Activated CD8-positive, alpha-beta memory T cell treated with anti-CD3 and anti-CD28 coated beads for 48 hours (primary cell): ENCODE data around the gene PRSS57.

Experiments used
- DNase-seq, 3 experiments: peaks; one replicate each; pipeline ENCODE4 v3.0.0-alpha.2; 2020; ENCODE audit warnings: low read depth in 2 of 3, low spot score in 2 of 3

The PRSS57 gene

DNA sequence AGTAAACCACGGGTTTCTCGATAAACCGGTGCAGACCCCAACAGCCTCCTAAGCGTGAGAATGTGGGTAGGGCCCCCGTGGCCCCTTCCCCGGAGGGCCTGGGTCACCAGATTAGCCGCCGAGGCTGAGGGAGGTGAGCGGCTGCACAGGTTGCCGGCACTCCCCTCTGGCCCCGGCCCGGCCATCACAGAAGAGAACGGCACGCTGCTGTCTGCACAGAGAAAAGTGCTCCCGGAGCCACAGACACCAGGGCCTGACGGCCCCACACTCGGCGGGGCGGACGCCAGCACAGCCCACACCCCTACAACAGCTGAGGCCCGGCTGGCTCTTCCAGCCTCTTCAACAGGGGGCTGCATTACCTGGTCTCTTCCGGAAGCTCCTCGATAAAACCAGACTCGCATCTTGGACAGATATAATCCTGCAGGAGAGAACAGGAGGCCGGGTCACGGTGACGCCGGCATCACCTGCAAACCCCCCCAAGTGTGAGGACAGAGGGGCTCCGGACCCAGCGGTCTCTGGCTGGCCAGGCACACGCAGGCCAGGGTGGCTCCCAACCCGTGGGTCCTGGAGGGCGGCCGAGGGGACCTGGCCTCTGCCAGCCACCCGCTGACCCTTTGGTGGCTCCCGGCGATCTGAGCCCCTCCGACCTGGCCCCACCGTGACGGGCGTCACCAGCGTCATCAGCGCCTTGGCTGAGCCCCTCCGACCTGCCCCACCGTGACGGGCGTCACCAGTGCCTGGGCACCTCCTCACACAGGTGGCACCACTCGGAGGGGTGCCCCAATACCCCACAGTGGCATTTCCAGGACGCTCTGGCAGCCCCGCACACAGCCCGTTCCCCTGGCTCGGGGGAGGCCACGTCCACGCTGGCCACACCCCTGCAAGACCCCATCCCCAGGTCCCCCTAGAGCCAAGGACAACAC lies 42.5 kb downstream of the PRSS57 start:
- no peak for DNase-seq

- DNase-seq, result no peak
These were observed 43.3 kb downstream of the PRSS57 start for GRCh38 chr19:651991-652390.

- no peak for DNase-seq
These were observed 44.0 kb downstream of the PRSS57 start for GRCh38 chr19:651114-651818.

DNA sequence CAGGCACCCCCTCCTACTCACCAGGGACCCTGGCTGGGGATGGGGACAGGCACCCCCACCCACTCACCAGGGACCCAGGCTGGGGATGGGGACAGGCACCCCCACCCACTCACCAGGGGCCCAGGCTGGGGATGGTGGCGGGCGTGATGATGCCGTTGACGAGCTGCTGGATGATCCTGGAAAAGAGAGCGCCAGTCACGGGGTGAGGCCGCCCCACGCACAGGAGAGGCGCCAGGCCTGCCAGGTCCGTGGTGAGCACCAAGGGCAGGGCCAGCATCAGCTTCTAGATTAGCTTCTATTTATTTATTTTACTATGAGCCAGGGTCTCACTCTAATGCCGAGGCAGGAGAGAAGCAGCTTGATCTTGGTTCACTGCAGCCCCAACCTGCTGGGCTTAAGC lies 45.1 kb downstream of the PRSS57 start:
- no peak for DNase-seq

- no peak for DNase-seq
These were observed 46.1 kb downstream of the PRSS57 start for GRCh38 chr19:648904-649801.

- DNase-seq, result no peak
These were observed 46.9 kb downstream of the PRSS57 start for GRCh38 chr19:648305-648704.

- no peak for DNase-seq
These were observed 47.5 kb downstream of the PRSS57 start for GRCh38 chr19:647566-648284.

DNA sequence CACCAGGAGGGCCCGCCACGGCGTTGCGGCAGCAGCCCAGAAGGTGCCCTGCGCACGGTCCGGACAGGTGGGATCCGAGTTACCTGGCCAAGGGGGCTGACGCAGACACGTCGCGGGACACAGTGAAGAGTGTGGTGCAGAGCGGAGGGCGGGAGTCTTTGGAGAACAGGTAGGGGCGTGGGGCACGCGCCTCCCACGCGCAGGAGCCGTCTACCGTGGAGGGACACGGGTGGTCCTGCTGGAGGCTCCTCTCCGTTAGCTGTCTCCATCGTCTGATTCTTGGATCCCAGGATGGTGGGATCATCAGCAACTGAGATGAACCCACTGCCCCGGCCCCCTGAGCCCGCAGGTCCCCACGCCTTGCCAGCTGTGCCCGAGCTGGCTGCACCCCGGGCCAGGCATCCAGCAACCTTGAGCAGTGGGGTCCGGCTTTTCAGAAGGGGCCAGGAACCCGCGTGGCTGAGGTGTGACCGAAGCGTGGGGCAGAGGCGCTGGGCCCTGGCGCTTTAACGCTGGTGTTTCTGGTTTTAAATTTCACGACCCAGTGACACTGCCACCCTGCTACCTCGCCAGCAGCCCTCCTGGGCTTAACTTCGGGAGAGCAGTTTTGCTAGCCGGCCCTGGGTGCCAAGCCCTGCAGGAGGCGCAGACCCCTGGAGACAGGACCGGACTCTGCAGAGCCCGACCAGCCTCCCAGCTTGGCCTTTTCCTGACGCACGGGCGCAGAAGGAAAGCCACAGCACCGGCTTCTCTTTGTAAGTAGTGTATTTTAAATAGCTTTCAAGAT lies 48.3 kb downstream of the PRSS57 start:
- no peak for DNase-seq

GRCh38 chr19:645912-646778 lies 49.1 kb downstream of the PRSS57 start:
- DNase-seq, result no peak

DNA sequence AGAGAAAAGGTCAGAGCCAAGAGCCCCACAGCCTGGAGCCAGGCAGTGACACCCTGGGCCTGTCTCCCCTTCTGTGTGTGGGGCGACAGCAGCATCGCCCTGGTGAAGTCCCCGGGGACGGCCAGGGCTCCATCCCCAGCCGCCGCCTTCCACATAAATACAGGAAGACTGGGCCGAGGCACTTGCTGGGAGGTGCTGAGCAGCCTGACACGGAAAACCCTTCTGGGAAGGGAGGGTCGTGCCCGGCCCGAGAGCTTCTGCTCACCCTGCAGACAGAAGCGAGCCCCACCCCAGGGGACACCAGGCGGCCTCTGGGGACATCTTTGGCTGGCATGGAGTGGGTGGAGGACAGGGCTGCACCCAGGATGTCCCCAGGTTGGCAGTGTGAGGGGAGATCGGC lies 50.5 kb downstream of the PRSS57 start:
- DNase-seq, result no peak

GRCh38 chr19:644363-644762 lies 50.9 kb downstream of the PRSS57 start:
- DNase-seq, result no peak

DNA sequence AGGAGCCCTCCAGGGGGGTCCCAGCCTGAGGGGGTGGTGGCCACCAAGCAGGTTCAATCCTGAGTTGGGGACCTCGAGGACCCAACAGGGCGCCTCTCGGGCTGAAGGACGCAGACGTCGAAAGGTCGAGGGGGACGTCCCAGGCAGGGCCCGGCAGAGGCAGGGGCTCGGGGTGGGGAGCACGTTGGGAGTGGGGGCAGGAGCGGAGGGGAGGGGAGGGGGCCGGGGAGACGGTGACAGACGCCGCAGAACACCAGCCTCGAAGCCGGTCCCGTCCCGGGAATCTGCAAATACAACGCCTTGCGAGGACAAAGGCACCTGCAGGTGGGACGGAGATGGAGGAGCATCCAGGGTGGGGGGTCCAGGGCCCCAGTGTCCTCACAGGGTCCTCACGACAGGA lies 51.5 kb downstream of the PRSS57 start:
- no peak for DNase-seq

- no peak for DNase-seq
These were observed 52.2 kb downstream of the PRSS57 start for GRCh38 chr19:642767-643727.

DNA sequence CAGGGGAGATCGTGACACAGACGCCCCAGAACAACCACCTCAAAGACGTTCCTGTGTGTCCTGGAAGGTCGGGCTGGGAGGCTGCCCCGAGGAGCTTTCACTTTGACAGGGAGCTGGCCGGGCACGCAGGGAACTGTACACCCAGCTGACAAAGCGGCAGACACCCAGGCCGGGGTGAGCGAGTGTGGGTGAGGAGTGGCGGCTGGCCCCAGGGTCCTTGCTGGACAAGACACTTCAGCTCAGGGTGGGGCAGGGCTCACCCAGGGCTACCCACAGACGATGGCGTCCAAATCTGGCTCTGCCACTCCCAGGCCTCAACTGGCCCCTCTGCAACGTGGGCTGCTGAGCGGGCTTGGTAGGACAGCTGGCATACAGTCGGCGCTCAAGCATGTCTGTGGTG lies 53.5 kb downstream of the PRSS57 start:
- no peak for DNase-seq

- no peak for DNase-seq
These were observed 54.6 kb downstream of the PRSS57 start for GRCh38 chr19:640606-641189.

DNA sequence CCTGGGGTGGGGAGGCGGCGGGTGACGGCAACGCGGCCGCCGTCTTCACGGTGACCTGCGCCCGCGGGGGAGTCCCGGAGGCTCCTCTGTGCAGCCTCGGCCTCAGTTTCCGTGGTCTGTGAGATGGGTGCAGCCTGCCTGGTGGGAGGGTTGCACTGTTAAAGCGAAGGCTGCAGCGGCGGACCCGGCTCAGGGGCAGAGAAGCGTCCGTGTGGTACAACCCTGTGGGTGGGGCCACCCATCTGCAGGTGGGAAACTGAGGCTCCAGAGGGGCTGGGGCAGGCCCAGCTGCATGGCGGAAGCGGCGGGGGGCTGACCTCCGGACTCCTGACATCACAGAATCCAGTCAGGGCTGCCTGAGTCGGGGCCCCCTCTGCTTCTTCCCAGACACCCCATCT lies 55.1 kb downstream of the PRSS57 start:
- DNase-seq, result no peak
